A204.1 (cell line): Measurements from ENCODE around the gene FMNL2.

Source experiments
- FAIRE-seq: peaks from 2 replicates; lab custom pipeline; 2012; peaks lifted over from hg19 to GRCh38; lab: Jason Lieb, UNC

FMNL2 gene

DNA sequence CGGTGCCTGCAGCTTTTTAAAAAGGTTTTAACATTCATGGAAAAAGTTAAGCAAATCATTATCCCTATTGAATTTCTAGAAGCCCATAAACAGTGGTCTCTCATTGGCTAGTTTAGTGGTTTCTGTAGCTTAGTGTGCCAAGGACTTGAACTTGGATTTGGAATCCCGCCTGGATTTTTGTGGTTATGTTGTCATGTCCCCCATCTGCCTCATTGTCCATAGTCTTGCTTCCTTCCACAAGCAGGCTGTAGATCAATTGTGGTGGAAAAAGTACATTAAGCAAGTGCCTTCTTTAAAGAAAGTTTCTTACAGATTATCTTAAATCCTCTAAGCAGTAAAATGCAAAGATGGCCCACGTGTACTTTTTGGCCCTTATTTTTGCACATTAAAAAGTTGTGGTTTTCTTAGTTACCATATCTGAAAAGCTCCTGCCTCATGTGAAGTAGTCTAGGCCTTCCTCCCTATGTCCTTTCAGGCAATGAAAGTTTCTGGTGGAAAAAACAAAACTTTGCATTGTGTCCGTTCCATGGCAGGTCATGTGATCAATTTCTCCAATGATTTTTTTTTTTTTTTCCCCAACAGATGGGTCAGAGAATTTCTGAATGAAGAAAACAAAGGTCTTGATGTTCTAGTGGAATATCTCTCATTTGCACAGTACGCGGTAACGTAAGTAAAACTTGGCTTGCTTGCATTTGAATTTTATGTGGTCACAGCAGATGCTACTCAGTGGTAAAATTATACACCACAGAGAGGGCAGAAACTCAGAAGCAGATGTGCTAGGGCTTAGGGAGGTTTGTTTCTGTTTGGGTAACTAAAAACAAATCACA, 223.4 kb downstream of the FMNL2 start:
- no peak for FAIRE-seq

DNA sequence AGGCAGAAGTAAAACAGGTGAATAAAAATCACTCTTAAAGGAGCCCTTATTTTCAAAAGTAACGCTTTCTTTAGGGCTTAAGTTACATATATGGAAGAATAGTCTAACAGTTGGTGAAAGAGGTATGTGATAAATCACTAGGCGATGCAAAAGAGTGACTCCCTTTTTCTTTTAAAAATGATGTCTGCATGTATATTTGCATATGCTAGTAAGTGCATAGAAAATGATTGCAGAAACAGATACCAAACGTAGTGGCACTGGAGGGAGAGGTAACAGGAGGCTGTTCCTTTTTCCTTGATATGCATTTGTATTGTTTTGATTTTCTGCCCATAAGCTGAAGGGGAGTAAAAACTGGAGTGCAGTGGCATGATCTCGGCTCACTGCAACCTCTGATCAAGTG, 224.0 kb downstream of the FMNL2 start:
- no peak for FAIRE-seq

DNA sequence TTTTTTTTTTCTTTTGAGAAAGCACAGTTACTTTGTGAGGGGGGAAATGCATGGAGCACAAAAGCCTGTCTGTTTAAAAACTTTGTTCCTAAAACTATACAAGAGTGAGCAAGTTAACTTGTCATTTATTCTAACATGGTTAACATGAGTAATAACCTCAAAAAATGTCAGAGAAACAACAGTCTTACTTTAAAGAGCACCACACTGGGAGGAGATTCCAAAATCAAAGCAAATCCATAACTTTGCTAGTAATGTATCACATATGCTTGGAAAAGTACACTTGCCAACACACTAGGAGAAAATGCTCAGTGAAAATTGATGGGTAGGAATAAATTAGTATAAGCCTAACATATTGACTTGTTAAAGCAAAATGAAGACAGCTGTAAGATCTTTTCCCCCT, 225.2 kb downstream of the FMNL2 start:
- FAIRE-seq: no peak

DNA sequence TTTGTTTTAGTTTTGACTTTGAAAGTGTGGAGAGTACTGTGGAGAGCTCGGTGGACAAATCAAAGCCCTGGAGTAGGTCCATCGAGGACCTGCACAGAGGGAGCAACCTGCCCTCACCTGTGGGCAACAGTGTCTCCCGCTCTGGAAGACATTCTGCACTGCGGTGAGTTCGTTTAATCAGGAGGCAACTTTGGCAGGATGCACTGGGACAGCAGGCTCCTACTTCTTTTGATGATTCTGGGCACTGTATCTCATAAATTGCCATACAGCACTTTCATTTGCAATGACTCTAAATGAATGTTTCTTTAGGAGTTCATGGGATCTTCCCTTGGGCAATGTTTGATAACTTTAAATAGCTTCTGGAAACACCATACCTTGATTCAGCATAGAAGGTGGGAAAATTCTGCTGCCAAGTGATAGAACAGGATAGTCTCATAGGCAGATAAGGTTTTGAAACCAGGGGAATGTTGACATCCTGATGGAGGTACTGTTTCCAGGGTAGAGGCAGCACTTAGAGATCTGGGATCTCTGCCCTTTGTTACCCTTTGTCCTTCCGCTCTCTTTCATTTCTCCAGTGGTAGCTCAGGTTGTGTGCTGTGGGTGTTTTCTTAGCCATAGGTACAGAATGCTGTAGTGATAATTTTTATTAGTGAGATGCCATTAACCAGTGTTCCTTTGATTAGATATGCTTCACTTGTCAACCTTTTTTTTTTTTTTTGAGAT, 226.1 kb downstream of the FMNL2 start:
- FAIRE-seq: no peak

DNA sequence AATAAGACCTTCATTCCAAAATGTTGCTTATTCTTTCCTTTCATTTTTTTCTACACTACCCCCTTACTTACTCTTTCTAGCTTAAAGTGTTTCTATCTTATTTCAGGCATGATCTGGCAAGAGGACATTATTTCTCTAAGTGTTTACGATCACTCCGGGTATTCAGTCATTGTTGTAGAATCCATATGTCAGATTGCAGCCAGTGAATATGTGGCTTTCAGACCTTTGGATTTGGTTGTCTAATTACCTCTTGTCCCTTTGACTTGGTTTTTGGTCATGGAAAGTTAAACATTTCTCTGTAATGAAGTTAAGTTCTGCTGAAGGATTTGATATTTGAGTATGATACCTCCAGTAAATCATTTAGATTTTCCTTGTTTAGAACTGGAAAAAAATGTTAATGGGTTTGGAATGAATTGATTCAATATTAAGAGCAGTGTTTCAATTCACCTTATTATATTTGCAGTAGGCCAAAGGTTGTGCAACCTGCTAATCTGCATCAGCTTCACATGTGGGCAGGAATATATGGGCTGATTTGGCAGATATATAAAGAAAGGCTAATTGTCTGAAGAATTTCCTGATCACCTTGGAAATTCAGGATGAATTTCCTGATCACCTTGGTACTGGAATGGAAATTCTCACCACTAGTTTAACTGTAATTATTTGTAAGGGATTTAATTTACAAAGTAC, 227.4 kb downstream of the FMNL2 start:
- FAIRE-seq: no peak

DNA sequence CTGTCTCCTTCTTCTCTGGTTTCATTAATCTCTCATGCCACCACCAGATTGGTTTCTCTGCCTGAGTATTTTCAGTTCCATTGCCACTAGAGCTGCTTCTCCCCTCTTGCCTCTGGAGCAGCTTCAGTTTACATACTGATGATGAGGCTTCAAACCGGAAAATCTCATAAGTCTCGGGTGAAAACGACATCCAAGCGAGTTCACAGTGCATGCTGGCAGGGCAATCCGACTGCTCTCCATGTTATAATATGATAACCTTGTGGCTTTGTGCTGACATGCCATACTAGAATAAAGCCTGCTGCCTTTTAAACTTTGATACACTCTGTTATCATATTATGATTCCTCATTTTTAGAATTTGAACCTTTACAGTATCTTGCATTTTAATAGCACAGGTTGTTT, 228.8 kb downstream of the FMNL2 start:
- FAIRE-seq: no peak

DNA sequence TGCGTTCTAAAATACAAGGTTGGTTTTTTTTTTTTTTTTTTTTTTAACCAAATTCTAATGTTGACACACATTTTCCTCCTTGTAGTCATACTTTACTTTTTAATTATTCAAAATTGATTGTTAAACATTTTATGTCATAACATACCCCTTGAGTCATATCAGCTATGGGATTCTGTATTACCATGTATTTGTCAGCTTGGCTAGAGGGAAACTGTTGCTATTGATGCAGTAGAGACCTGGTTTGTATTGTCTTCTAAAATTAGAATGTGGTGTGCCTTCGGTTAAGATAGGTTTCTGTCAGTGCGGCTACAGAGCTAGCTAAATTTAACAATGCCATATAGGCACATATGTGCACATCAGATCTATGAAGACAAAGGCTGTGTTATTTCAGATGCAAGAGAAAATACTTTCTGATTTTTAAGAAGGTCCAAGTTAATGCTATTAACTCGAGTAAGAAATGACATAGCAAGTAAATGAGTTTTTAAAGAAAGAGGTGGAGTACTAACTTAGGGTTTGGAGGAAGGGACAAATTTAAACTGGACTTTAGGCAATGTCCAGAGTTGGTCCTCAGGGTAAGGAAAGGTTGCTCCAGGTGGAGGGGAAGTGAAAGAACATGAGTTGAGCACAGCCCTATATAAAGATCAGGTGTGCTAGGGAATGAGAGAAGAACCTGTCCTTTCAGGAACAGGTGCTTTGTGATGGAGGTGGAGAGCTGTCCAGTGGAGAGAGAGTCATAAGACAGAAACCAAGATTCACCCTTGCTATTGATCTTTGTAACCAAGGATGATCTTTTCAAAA, 230.0 kb downstream of the FMNL2 start:
- no peak for FAIRE-seq

DNA sequence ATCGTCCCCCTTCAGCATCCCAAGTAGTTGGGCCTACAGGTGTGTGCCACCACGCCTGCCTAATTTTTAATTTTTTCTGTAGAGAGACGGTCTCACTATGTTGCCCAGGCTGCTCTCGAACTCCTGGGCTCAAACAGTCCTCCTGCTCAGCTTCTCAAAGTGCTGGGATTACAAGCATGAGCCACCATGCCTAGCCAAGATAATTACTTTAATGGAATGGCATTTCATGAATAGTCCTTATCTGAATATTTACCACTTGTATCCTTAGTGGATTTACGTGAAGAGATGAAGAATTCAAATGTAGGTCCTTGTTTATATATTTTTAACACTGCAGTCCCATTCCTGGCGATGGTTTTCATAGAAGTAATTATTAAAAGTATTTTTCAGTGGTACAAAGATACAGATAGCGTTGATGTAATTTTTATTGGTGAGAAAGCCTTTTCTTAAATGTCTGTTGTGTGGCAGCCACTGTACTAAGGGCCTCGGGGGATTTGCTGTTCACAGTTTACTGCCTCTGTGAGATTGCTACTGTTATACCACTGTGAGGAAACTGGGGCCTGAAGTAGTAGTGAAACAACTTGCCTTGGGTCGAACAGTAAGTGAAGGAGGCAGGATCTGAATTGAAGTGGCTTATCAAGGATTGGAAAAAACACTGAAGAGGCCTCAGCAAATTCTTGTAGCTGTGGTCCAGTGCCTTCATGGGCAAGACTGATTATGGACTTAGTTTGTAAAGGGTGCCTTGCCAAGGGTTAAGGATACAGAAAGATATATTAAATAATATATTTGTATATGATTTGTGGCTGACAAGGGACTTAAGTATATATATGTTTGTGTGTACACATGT, 231.1 kb downstream of the FMNL2 start:
- no peak for FAIRE-seq

DNA sequence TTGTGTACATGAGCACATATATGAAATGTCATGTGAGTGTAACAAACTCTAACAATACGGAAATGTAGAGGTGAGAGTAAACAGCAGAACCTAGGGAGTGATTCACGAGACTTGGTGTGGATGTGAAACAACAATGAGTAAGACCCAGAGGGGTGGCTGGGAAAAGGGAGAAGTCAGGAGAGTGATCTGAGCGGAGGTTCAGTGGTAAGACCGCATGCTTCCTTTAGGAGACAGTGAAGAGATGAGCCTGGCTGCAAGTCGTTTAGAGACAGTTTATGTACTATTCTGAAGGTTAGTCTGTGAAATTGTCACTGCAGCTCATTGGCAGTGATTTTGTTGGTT, 231.7 kb downstream of the FMNL2 start:
- FAIRE-seq: no peak

DNA sequence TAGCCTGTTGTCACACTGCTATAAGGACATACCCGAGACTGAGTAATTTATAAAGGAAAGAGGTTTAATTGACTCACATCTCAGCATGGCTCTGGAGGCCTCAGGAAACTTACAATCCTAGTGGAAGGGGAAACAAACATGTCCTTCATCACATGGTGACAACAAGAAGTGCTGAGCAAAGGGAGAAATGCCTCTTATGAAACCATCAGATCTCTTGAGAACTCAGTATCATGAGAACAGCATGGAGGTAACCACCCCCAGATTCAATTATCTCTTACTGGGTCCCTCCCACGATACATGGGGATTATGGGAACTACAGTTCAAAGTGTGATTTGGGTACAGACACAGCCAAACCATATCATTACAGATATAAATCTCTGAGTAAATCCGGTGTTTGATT, 233.6 kb downstream of the FMNL2 start:
- FAIRE-seq: no peak

DNA sequence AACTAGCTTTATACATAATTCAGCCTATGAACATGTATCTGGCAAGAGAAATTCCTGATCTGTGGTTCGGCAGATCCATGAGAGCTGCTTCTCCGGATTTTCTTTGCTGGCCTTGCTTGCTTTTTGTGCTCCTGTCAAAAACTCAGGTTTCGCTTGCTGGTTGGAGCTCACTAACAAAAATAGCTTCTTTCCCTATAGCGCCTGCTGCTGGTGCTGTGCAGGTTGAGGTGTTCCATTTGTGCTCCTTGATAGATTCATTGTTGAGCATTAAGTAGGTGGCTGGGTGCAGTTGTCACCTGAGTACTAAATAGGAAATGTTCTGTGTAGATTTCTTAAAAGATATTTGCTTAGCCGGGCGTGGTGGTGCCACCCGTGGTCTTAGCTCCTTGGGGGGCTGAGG, 234.2 kb downstream of the FMNL2 start:
- no peak for FAIRE-seq

DNA sequence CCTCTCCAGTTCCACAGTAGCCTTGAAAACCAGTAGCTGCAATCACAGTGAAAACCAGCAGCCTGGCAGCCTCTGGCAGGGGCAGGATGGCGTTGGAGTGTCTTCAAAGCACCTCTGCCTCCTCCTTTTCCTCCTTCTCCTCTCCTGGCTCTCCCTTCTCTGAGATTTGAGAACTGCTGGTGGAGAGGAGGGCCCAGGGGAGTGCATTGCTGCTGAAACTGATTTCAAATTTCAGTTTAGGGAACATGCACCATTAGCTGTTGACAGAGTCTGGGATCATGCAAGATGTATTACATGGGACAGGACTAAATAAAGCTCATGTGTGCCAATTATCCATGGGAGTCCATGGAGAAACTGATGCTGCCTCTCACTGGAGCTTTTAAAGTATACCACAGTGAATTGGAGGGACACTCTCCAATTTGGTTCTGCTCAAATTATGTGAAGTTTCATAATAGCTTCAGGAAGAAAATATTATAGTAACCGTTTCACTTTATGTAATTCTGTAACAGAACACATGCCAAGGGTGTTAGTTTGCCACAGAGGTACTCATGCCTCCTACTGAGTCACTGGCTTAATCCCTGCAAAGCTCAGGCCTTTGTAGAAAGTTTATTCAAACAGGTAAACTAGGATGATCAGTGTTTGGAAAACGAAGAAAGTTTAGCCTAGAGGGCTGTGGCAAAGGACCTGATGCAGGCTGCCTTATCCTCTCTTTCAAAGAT, 236.2 kb downstream of the FMNL2 start:
- no peak for FAIRE-seq

DNA sequence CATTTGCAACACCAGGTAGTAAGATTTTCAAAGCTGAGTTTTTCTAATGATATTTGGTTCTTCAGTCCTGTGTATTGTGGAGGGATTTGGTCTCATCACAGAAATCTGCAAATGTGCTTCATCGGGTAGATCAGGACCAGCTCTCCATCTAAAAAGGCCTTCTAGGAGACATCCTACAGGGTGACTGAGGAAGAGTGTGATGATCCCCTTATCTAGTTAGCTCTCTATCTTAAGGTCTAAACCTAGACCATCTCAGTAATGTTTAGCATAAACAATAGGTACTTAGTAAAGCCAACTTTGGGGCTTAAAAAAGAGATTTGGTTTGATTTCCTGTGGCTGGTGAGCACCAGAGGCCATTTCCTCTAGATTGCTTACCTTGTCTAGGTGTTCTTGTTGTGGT, 237.1 kb downstream of the FMNL2 start:
- no peak for FAIRE-seq

DNA sequence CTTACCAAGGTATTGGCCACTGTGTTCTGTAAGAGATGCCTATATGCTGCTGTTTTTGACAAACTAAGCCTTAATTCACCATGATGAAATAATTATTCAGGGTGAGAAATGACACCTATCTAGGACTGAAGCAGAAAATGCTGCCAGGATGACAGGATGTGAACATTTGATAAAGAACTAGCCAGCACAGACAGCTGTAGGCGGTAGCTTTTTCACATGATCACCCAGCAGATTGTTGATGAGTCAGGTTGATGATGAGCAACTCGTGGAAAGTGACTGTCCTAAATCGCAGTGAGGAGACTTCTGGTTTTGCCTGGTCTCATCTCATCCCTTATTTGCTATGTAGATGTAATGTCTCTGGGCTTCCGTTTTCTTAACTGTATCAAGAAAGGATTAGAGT, 238.2 kb downstream of the FMNL2 start:
- FAIRE-seq: no peak

DNA sequence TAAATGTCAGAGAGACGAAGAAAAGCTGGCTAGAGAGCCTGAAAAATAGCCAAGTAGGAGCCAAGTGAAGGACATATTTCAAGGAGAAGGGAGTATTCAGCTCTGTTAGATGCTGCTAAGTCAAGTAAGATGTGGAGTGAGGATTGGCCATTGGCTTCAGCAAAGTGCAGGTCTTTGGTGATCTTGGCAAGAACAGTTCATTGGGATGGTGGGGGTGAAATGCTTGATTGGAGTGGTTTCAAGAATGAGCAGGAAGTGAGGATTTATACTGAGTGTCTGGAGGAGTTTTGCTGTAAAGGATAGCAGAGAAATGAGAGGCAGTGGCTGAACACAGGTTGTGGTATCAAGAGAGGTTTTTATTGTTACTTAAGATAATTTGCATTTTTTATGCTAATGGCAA, 242.6 kb downstream of the FMNL2 start:
- no peak for FAIRE-seq

DNA sequence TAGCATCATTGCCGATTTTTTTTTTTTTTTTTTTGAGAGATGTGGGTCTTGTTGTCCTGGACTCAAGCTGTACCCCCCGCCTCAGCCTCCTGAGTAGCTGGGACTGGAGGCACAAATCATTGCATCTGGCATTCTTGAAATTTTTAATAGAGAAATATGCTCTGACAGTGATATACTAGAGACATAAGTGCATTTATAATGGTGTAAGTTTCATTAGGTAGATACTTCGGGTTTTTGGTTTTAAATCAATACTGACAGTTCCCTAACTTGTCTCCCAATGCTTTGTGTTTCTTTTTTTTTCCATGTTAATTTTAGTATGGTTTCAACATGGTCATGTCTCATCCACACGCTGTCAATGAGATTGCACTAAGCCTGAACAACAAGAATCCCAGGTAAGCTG, 243.6 kb downstream of the FMNL2 start:
- FAIRE-seq: no peak

DNA sequence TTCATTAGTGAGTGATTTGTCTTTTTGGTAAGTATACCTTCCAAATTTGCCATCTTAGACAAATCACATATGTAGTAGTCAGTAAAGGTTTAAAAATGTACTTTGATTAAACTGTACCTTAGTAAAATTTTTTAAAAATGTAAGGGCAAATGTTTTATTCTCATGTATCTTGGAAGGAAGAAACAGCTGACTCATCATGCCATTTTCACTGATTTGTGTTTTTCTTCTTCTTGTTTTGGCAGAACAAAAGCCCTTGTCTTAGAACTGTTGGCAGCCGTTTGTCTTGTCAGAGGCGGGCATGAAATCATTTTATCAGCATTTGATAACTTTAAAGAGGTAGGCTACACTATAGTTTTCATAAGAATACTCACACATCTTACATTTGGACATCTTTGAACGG, 245.7 kb downstream of the FMNL2 start:
- FAIRE-seq: no peak

DNA sequence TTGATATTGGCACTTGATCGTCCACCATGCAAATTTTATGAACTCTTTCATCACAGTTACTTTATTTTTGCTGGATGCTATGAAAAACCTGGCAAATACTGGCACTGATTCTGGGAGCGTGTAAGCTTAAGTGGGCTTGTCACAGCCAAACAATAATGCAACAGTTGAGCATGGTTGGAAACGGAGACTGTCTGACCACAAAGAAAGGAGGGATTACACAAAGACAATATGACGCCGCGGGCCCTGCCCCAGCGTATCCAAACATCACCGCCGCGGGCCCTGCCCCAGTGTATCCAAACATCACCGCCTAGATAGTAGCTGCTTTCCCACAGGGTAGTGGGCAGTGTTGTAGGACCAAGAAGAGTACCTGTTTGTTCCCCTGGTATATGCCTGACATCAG, 246.4 kb downstream of the FMNL2 start:
- FAIRE-seq: no peak

DNA sequence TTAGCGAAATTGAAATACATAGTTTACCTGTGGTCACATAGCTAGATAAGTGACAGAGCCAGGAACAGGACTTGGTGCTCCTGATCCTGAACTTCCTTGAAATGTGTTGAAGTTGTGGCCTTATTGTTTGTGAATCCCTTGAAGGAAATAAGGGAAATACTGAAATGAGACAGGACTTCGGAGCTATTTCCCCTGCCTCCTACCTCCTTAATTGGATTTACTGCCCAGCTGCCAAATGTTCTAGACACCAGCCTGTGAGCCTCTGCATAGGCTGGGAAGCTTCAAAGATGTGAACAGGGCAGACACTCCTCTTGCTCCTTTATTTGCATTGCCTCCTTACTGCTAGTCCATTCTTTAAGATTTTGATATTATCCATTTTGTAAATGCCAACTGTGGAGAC, 247.1 kb downstream of the FMNL2 start:
- no peak for FAIRE-seq

DNA sequence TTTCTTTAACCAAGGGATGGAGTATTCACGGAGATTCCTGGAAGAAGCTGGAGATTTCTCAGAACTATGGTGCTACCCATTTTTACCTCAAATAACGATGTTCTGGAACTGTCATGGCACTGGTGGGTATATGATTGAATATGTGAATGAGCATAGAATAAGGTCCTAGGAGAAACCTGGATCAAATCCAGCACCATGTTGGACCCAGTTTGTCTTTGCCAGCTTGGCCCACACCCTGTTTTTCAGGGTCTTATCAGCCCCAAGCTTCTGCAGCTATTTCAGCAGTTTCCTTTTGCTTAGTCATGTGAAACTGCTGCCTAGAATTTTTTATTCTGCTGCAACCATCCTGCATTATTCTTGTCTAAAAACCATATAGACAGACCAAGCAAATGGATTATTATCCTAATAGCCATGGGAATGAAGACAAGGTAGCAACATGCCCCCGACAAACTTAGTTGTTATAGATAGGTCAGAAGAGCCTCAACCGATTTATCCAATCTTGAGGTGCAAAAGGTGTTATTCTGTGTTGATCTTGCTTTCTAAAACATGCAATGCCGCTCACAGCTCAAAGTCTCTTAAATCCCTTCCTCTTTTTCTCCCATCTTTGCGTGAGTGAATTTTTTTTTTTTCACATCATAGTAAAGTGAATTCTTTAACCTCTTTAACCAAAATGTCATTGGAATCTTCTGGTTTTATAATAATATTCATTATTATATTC, 248.7 kb downstream of the FMNL2 start:
- no peak for FAIRE-seq
